SHP77 (cell line): ENCODE measurements around the gene ADAP2.
"Not testable (repeated sequence)": the region's sequence is repeated elsewhere in the genome, so short reads cannot be mapped to it uniquely, and the experiment has no call there.

ENCODE experiments used
- DNase-seq, 2 experiments: peaks; one replicate each; lab custom pipeline; 2025; lab: John Stamatoyannopoulos, UW

The ADAP2 gene

GRCh38 chr17:30929861-30930260 lies 8.1 kb downstream of the ADAP2 start:
- DNase-seq, result not testable (repeated sequence)

GRCh38 chr17:30930495-30930894 lies 8.8 kb downstream of the ADAP2 start:
- DNase-seq, result no peak

- not testable (repeated sequence) for DNase-seq
Observed at GRCh38 chr17:30931582-30931981, 9.8 kb downstream of the ADAP2 start.

- no peak for DNase-seq
Observed at GRCh38 chr17:30933966-30934365, 12.2 kb downstream of the ADAP2 start.

- no peak for DNase-seq
Observed at GRCh38 chr17:30939051-30939689, 17.4 kb downstream of the ADAP2 start.

GRCh38 chr17:30942308-30943079 lies 20.7 kb downstream of the ADAP2 start:
- DNase-seq, result no peak

GRCh38 chr17:30947796-30948195 lies 26.1 kb downstream of the ADAP2 start:
- no peak for DNase-seq

GRCh38 chr17:30950189-30950588 lies 28.4 kb downstream of the ADAP2 start:
- DNase-seq, result no peak

GRCh38 chr17:30950669-30951399 lies 29.1 kb downstream of the ADAP2 start:
- DNase-seq, result peak; percentile 80 to 86

GRCh38 chr17:30952638-30953393 lies 31.1 kb downstream of the ADAP2 start:
- no peak for DNase-seq

- DNase-seq, result no peak
Observed at GRCh38 chr17:30954046-30954830, 32.5 kb downstream of the ADAP2 start.

GRCh38 chr17:30956764-30957374 lies 35.1 kb downstream of the ADAP2 start:
- DNase-seq, result no peak

- peak; percentile 48 to 63 for DNase-seq
Observed at GRCh38 chr17:30957741-30958140, 36.0 kb downstream of the ADAP2 start.

GRCh38 chr17:30958187-30958586 lies 36.4 kb downstream of the ADAP2 start:
- no peak for DNase-seq

- no peak for DNase-seq
Observed at GRCh38 chr17:30961209-30962188, 39.8 kb downstream of the ADAP2 start.

GRCh38 chr17:30964312-30964711 lies 42.6 kb downstream of the ADAP2 start:
- DNase-seq, result not testable (repeated sequence)

GRCh38 chr17:30964876-30965275 lies 43.1 kb downstream of the ADAP2 start:
- DNase-seq, result no peak

GRCh38 chr17:30965686-30966085 lies 43.9 kb downstream of the ADAP2 start:
- no peak for DNase-seq

- not testable (repeated sequence) for DNase-seq
Observed at GRCh38 chr17:30967911-30968310, 46.2 kb downstream of the ADAP2 start.
